GM12878 (cell line): Measurements from ENCODE around the gene DLX3. TPM values are rescaled to one million over a fixed set of nuclear protein-coding genes. Genes with fewer than 3 reads are reported as not detected.
"Not testable (repeated sequence)": the region's sequence is repeated elsewhere in the genome, so short reads cannot be mapped to it uniquely, and the experiment has no call there.

Experiments used
- ATAC-seq: fragments of 200-7000 bp; cut with Tn5 transposase; 3 replicates; pipeline ENCODE4 v1.9.1; 2020; ENCODE audit warnings: mild to moderate bottlenecking, moderate library complexity
- BruUV-seq: library from RNA; stranded (reverse); fragments of 400-500 nt; replicated peaks from 2 replicates; lab custom pipeline; 2021; lab: Mats Ljungman, UMichigan
- CTCF ChIA-PET: fragments of 300-600 bp; sonication (Branson Sonifier 250); formaldehyde crosslinking; extraction: SDS; loops from one replicate; lab custom pipeline; 2021; ENCODE audit warnings: inconsistent platforms; lab: Yijun Ruan, JAX
- POLR2A ChIA-PET: fragments of 350-600 bp; formaldehyde crosslinking; extraction: SDS; loops from one replicate; lab custom pipeline; 2021; ENCODE audit warnings: inconsistent platforms; lab: Charles Lee
- RAD21 ChIA-PET: fragments of 300-600 bp; sonication (Branson Sonifier 250); formaldehyde crosslinking; loops from one replicate; lab custom pipeline; 2023; ENCODE audit warnings: antibody characterized with exemption; ENCODE audit not compliant: unreplicated experiment; lab: Charles Lee
- SMC1A ChIA-PET: fragments of 300-600 bp; sonication (Branson Sonifier 250); formaldehyde crosslinking; loops from one replicate; lab custom pipeline; 2023; ENCODE audit not compliant: unreplicated experiment, uncharacterized antibody; lab: Charles Lee
- DNase-seq: peaks from one replicate; pipeline ENCODE4 v3.0.0-alpha.2; 2011; ENCODE audit warnings: low read depth, low spot score
- FAIRE-seq: peaks from 3 replicates; lab custom pipeline; 2011; peaks lifted over from hg19 to GRCh38; lab: Jason Lieb, UNC
- H2AFZ ChIP-seq: 2 replicates; pipeline ENCODE4 v1.6.0; 2011; ENCODE audit warnings: low read depth, low read length, control low read depth; ENCODE audit not compliant: control insufficient read depth
- H3K27ac ChIP-seq: 2 replicates; pipeline ENCODE4 v1.5.1; 2011; ENCODE audit warnings: control low read depth; ENCODE audit not compliant: control insufficient read depth, insufficient read depth
- H3K27me3 ChIP-seq, 2 experiments: replicated peaks in 1 of 2; 2 replicates each; pipeline versions ENCODE4 v1.6.0 to v1.6.1; 2011; ENCODE audit warnings: low read length in 1 of 2; ENCODE audit not compliant: control insufficient read depth in 2 of 2, insufficient read depth in 2 of 2
- H3K36me3 ChIP-seq, 2 experiments: 2 replicates each; pipeline ENCODE4 v1.5.1; 2011; ENCODE audit warnings: low read length in 1 of 2; ENCODE audit not compliant: control insufficient read depth in 2 of 2, insufficient read depth in 2 of 2
- H3K4me1 ChIP-seq: 2 replicates; pipeline ENCODE4 v1.6.1; 2011; ENCODE audit warnings: mild to moderate bottlenecking, low read length, moderate library complexity, mixed read lengths; ENCODE audit not compliant: control insufficient read depth, insufficient read depth
- H3K4me2 ChIP-seq: 2 replicates; pipeline ENCODE4 v1.6.0; 2011; ENCODE audit warnings: control low read depth; ENCODE audit not compliant: control insufficient read depth, insufficient read depth
- H3K4me3 ChIP-seq: fragments of 200-600 bp; sonication (generic); 2 replicates; pipeline ENCODE4 v1.5.1; 2016
- H3K79me2 ChIP-seq: 2 replicates; pipeline ENCODE4 v1.6.0; 2011; ENCODE audit warnings: low read length; ENCODE audit not compliant: control insufficient read depth, insufficient read depth
- H3K9ac ChIP-seq: 2 replicates; pipeline ENCODE4 v1.8.0; 2011; ENCODE audit warnings: low read length, control low read depth, mixed read lengths; ENCODE audit not compliant: control insufficient read depth, insufficient read depth
- H3K9me3 ChIP-seq: replicated peaks from 3 replicates; pipeline ENCODE4 v1.5.1; 2011; ENCODE audit warnings: mild to moderate bottlenecking, low read length; ENCODE audit not compliant: control insufficient read depth, insufficient read depth
- H4K20me1 ChIP-seq: 2 replicates; pipeline ENCODE4 v1.6.0; 2011; ENCODE audit not compliant: control insufficient read depth, insufficient read depth
- CBX3 ChIP-seq: fragments of 200-600 bp; sonication (generic); IDR thresholded peaks from 2 replicates; pipeline ENCODE4 v1.6.1; 2016; ENCODE audit warnings: low read depth, borderline replicate concordance
- CEBPB ChIP-seq, 2 experiments: fragments of 150-350 bp in 1 of 2; IDR thresholded peaks; 2 replicates each; pipeline ENCODE4 v1.6.1; 2012 to 2014; ENCODE audit warnings: low read depth in 2 of 2, low read length in 2 of 2, borderline replicate concordance in 1 of 2, inconsistent platforms in 1 of 2
- CHD1 ChIP-seq: IDR thresholded peaks from 2 replicates; pipeline ENCODE4 v1.6.1; 2012; ENCODE audit warnings: low read depth, low read length, improper control_type of control experiment
- MYC ChIP-seq: IDR thresholded peaks from 2 replicates; pipeline ENCODE4 v1.6.1; 2011; ENCODE audit warnings: mild to moderate bottlenecking, low read length, moderate library complexity, inconsistent platforms; ENCODE audit not compliant: insufficient read depth, insufficient replicate concordance, insufficient read length, severe bottlenecking
- NRF1 ChIP-seq: conservative IDR thresholded peaks from 2 replicates; pipeline ENCODE4 v1.6.1; 2011; ENCODE audit warnings: mild to moderate bottlenecking, low read depth, low read length, improper control_type of control experiment
- RBBP5 ChIP-seq: fragments of 200-600 bp; sonication (generic); conservative IDR thresholded peaks from 2 replicates; pipeline ENCODE4 v1.6.1; 2016
- RFX5 ChIP-seq: IDR thresholded peaks from 2 replicates; pipeline ENCODE4 v1.6.1; 2011; ENCODE audit warnings: low read depth, low read length, improper control_type of control experiment
- SMARCA5 ChIP-seq: fragments of 450-650 bp; IDR thresholded peaks from 2 replicates; pipeline ENCODE4 v1.6.1; 2017; ENCODE audit warnings: mild to moderate bottlenecking
- SUPT20H ChIP-seq: IDR thresholded peaks from 2 replicates; pipeline ENCODE4 v1.6.1; 2011; ENCODE audit warnings: low read depth, mild to moderate bottlenecking, low read length, moderate library complexity, borderline replicate concordance; ENCODE audit not compliant: control insufficient read depth
- WGBS: methylation state at CpG from one replicate; pipeline ENCODE4 v1.1.6; 2016; ENCODE audit warnings: low lambda C conversion rate; ENCODE audit not compliant: insufficient replicate concordance, insufficient coverage; ENCODE audit errors: missing lambda C conversion rate; 5-methylcytosine and 5-hydroxymethylcytosine counted together
- in situ Hi-C: fragments of 300-500 bp; cut with MboI; formaldehyde crosslinking; loops from 9 replicates; pipeline ENCODE4 v1.14.3; 2018; ENCODE audit warnings: mixed read lengths
- intact Hi-C: fragments of 100-400 bp; cut with micrococcal nuclease; formaldehyde crosslinking; loops from one replicate; pipeline ENCODE4 v1.14.2; 2022; ENCODE audit not compliant: unreplicated experiment
- polyA plus RNA-seq, 11 experiments: library from polyadenylated mRNA; depleted of rRNA in 4 of 11; unstranded in 6 of 11; stranded (reverse) in 5 of 11; fragments of >200 nt; fragmentation: Nextera tagmentation in 4 of 11; fragmentation: Illumina TruSeq in 1 of 11; extraction: Ambion mirVana in 4 of 11; extraction: Trizol in 1 of 11; gene quantifications; 1 replicate in 1 of 11; 2 replicates in 10 of 11; pipeline versions ENCODE4 v1.2.1 to v1.2.3, GENCODE V29; 2011 to 2016; ENCODE audit warnings: inconsistent platforms in 2 of 11, missing spikeins in 2 of 11, low read depth in 1 of 11
- total RNA-seq, 4 experiments: library from RNA; depleted of rRNA in 3 of 4; stranded (reverse); fragments of >200 nt in 3 of 4; fragmentation: Illumina TruSeq in 1 of 4; extraction: Trizol in 1 of 4; gene quantifications; 2 replicates each; pipeline versions ENCODE4 v1.2.1 to v1.2.3, GENCODE V29; 2013 to 2021
- TF ChIP-seq, protein P1 (sequence below), 3 experiments: IDR thresholded peaks in 2 of 3; conservative IDR thresholded peaks in 1 of 3; 2 replicates each; pipeline ENCODE4 v1.5.1; 2011; ENCODE audit warnings: low read depth in 3 of 3, low read length in 3 of 3, mild to moderate bottlenecking in 3 of 3, control low read depth in 2 of 3, moderate library complexity in 2 of 3, inconsistent platforms in 1 of 3, mixed read lengths in 1 of 3; ENCODE audit not compliant: control insufficient read depth in 2 of 3, insufficient read depth in 1 of 3; ENCODE audit errors: extremely low read depth in 1 of 3
- TF ChIP-seq, protein P2 (sequence below): IDR thresholded peaks from 2 replicates; pipeline ENCODE4 v1.6.1; 2011; ENCODE audit warnings: low read depth, mild to moderate bottlenecking, low read length, moderate library complexity, borderline replicate concordance; ENCODE audit errors: extremely low read depth
- TF ChIP-seq, protein P3 (sequence below): IDR thresholded peaks from 2 replicates; pipeline ENCODE4 v1.6.1; 2012; ENCODE audit warnings: low read depth, low read length, improper control_type of control experiment

Gene DLX3
- total and polyA plus RNA-seq, 10 of the 15 experiments (the other 5 are each of a cell fraction or from before 2014, with no cell fraction given): not detected

- ChIA-PET RAD21 (no interaction called here), SMC1A (interaction anchor here (1.4 kb wide), 1 partner anchor 11 kb away, joined by 3 read pairs; no protein-coding TSS in a partner anchor), CTCF (interaction anchor here (1.1 kb wide), 1 partner anchor 14 kb away, joined by 3 read pairs; no protein-coding TSS in a partner anchor), POLR2A (no interaction called here)
- H3K9me3 ChIP-seq: no peaks in the 10 kb centered on the region
- no peak overlapping the region for H3K9ac ChIP-seq
- no peaks in the 10 kb centered on the region for H4K20me1 ChIP-seq
- intact Hi-C loops: no loop called here
- in situ Hi-C loops: no loop called here
- ATAC-seq: no peak
- H2AFZ ChIP-seq: no peak overlapping the region
- BruUV-seq: no TSS peak
- no peak overlapping the region for H3K4me2 ChIP-seq
- TF ChIP-seq, protein P1, sequence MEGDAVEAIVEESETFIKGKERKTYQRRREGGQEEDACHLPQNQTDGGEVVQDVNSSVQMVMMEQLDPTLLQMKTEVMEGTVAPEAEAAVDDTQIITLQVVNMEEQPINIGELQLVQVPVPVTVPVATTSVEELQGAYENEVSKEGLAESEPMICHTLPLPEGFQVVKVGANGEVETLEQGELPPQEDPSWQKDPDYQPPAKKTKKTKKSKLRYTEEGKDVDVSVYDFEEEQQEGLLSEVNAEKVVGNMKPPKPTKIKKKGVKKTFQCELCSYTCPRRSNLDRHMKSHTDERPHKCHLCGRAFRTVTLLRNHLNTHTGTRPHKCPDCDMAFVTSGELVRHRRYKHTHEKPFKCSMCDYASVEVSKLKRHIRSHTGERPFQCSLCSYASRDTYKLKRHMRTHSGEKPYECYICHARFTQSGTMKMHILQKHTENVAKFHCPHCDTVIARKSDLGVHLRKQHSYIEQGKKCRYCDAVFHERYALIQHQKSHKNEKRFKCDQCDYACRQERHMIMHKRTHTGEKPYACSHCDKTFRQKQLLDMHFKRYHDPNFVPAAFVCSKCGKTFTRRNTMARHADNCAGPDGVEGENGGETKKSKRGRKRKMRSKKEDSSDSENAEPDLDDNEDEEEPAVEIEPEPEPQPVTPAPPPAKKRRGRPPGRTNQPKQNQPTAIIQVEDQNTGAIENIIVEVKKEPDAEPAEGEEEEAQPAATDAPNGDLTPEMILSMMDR (IDR thresholded peaks at IDR 0.05 in 2 of 3, conservative IDR thresholded peaks at IDR 0.05 in 1 of 3; ENCODE audit: control insufficient read depth in 2 of 3, extremely low read depth in 1 of 3, insufficient read depth in 1 of 3, low read depth in 3 of 3, low read length in 3 of 3): no peak
- TF ChIP-seq MYC: no peak
- no peak for TF ChIP-seq CBX3
- no peak for TF ChIP-seq CEBPB (IDR thresholded peaks at IDR 0.05; ENCODE audit: borderline replicate concordance in 1 of 2, low read depth in 2 of 2, low read length in 2 of 2)
- no peak for TF ChIP-seq CHD1
- TF ChIP-seq RFX5: no peak
- TF ChIP-seq, protein P2, sequence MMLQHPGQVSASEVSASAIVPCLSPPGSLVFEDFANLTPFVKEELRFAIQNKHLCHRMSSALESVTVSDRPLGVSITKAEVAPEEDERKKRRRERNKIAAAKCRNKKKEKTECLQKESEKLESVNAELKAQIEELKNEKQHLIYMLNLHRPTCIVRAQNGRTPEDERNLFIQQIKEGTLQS: no peak
- TF ChIP-seq, protein P3, sequence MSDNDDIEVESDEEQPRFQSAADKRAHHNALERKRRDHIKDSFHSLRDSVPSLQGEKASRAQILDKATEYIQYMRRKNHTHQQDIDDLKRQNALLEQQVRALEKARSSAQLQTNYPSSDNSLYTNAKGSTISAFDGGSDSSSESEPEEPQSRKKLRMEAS: no peak
- TF ChIP-seq SMARCA5: no peak
- no peak for TF ChIP-seq NRF1
- TF ChIP-seq RBBP5: no peak
- no peak for TF ChIP-seq SUPT20H
- 81% methylated on average over 5 of the region's 5 CpGs for WGBS
- DNase-seq: no peak
- H3K79me2 ChIP-seq: no peaks in the 10 kb centered on the region
- no peak overlapping the region for H3K27ac ChIP-seq
- H3K36me3 ChIP-seq: no peaks in the 10 kb centered on the region
- no peaks in the 10 kb centered on the region for H3K4me1 ChIP-seq
- no peaks in the 10 kb centered on the region; a peak in 1 of 4 replicates for H3K27me3 ChIP-seq
- H3K4me3 ChIP-seq: no peak overlapping the region
- no peak for FAIRE-seq
These were observed 47.2 kb upstream of the DLX3 start for GRCh38 chr17:50042211-50042610.

- H2AFZ ChIP-seq, H3K4me2 ChIP-seq, intact Hi-C loops, ATAC-seq, H3K79me2 ChIP-seq, FAIRE-seq, in situ Hi-C loops, H3K4me3 ChIP-seq, DNase-seq, H3K4me1 ChIP-seq, BruUV-seq, H3K27ac ChIP-seq, H3K9ac ChIP-seq, H3K9me3 ChIP-seq, POLR2A ChIA-PET, H4K20me1 ChIP-seq, H3K27me3 ChIP-seq, H3K36me3 ChIP-seq: not testable (repeated sequence)
- ChIA-PET RAD21 (interaction anchor here (0.5 kb wide), 1 partner anchor 10 kb away, joined by 3 read pairs; no protein-coding TSS in a partner anchor), CTCF (interaction anchor here (1.7 kb wide), 1 partner anchor 47 kb away, joined by 8 read pairs; no protein-coding TSS in a partner anchor), SMC1A (interaction anchor here (1.1 kb wide), 1 partner anchor 15 kb away, joined by 3 read pairs; no protein-coding TSS in a partner anchor)
- 69% methylated on average over 5 of the region's 5 CpGs for WGBS
These were observed 45.5 kb upstream of the DLX3 start for GRCh38 chr17:50040496-50040895.
